Nucleus accumbens (tissue), 56 donors: ENCODE results near the gene SYNDIG1L.
"Not testable (repeated sequence)": the region's sequence is repeated elsewhere in the genome, so short reads cannot be mapped to it uniquely, and the experiment has no call there.

Experiments
- DNase-seq, 56 donors: peaks; one replicate each; lab custom pipeline; 2025; lab: John Stamatoyannopoulos, UW

SYNDIG1L gene

GRCh38 chr14:74426202-74426582, at the start of gene SYNDIG1L:
TSS of gene SYNDIG1L (minus strand) at chr14:74426210. CDS start at chr14:74409744, 16,466 bp downstream.
- DNase-seq, result peak in 4 of 56 donors; percentile 40 to 45 (median 42)

GRCh38 chr14:74475678-74476077, 49.7 kb upstream of the SYNDIG1L start:
- DNase-seq, result no peak

- DNase-seq, result no peak
Measured at GRCh38 chr14:74474376-74474775, 48.4 kb upstream of the SYNDIG1L start.

GRCh38 chr14:74472601-74473000, 46.6 kb upstream of the SYNDIG1L start:
- DNase-seq, result no peak

- DNase-seq, result no peak
Measured at GRCh38 chr14:74469548-74470518, 43.8 kb upstream of the SYNDIG1L start.

GRCh38 chr14:74468513-74468912, 42.5 kb upstream of the SYNDIG1L start:
- DNase-seq, result peak in 14 of 56 donors; percentile 9 to 69 (median 38)

- DNase-seq, result peak in 2 of 56 donors; percentile 23 to 27
Measured at GRCh38 chr14:74465335-74465734, 39.3 kb upstream of the SYNDIG1L start.

GRCh38 chr14:74464785-74465184, 38.8 kb upstream of the SYNDIG1L start:
- peak in 29 of 56 donors; percentile 9 to 77 (median 45) for DNase-seq

- peak in 2 of 56 donors; percentile 18 to 35 for DNase-seq
Measured at GRCh38 chr14:74463697-74464096, 37.7 kb upstream of the SYNDIG1L start.

- DNase-seq, result no peak
Measured at GRCh38 chr14:74462993-74463392, 37.0 kb upstream of the SYNDIG1L start.

- no peak for DNase-seq
Measured at GRCh38 chr14:74459976-74460375, 34.0 kb upstream of the SYNDIG1L start.

- DNase-seq, result no peak
Measured at GRCh38 chr14:74459289-74459946, 33.4 kb upstream of the SYNDIG1L start.

- DNase-seq, result no peak
Measured at GRCh38 chr14:74457565-74457895, 31.5 kb upstream of the SYNDIG1L start.

- DNase-seq, result no peak
Measured at GRCh38 chr14:74456684-74457564, 30.9 kb upstream of the SYNDIG1L start.

GRCh38 chr14:74454397-74454796, 28.4 kb upstream of the SYNDIG1L start:
- DNase-seq, result not testable (repeated sequence)

GRCh38 chr14:74444866-74445265, 18.9 kb upstream of the SYNDIG1L start:
- DNase-seq, result no peak

- DNase-seq, result no peak
Measured at GRCh38 chr14:74442757-74443156, 16.7 kb upstream of the SYNDIG1L start.

GRCh38 chr14:74441113-74441512, 15.1 kb upstream of the SYNDIG1L start:
- no peak for DNase-seq

- DNase-seq, result no peak
Measured at GRCh38 chr14:74438351-74438915, 12.4 kb upstream of the SYNDIG1L start.

GRCh38 chr14:74437496-74438053, 11.6 kb upstream of the SYNDIG1L start:
- no peak for DNase-seq
